GM19467 (cell line): ENCODE measurements around the gene SZT2.

ENCODE experiments used
- ATAC-seq: cut with Tn5 transposase; IDR thresholded peaks from one replicate; pipeline ENCODE4 v1.9.1; 2021; ENCODE audit warnings: mild to moderate bottlenecking, moderate library complexity; ENCODE audit not compliant: unreplicated experiment

Gene SZT2

DNA sequence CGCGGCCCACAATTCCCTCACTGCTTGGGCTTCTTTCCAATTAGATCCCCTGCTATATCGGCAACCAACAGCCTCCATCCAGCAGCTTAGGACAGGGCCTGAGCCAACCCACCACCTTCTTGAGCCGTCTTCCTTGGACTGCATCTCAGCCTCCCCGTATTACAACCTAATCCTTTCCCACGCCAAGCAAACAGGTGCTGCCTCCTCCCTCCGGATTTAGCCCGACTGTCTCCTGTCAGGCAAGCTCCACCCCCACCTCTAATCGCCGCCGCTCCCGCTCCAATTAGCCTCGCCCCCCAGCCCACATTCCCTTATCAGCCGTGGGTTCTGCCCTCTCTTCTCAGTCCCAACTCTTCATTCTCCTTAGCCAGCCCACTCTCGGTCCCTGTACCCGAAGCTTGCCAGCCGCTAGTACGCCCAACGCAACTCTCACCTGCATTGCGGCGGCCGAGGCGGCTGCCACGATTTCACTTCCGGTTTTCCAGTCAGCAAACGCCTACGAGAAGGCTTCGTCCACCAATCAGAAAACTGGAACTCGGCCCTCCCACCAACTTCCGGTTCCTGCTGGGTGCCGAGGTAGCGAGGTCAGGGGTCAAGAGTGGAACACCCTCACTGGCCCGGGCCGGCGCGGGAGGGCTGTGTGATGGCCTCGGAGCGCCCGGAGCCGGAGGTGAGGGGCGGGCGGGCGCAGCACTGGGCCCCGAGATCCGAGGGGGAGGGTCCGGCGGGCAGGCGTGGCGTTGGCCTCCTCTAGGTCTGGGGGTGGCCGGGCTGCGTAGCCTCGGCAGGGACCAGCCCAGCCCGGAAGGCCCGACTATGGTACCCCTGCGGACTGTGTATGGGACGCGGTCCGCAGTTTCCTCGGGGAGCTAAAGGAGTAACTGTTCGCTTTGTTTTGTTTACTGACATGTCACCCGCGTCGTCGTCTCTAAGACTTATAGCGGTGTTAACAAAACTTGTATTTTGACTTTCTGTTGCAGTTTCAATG is at the start of gene SZT2, which contains the start of gene MED8:
Gene SZT2, plus strand, starts transcription at position 574 of the 988 bp plus-strand sequence. Its CDS starts 70 bp downstream, at position 644.
Gene MED8, minus strand, starts transcription at position 475 of the 988 bp plus-strand sequence. Its CDS starts 36 bp downstream, at position 439.
- peak; percentile 76 for ATAC-seq

DNA sequence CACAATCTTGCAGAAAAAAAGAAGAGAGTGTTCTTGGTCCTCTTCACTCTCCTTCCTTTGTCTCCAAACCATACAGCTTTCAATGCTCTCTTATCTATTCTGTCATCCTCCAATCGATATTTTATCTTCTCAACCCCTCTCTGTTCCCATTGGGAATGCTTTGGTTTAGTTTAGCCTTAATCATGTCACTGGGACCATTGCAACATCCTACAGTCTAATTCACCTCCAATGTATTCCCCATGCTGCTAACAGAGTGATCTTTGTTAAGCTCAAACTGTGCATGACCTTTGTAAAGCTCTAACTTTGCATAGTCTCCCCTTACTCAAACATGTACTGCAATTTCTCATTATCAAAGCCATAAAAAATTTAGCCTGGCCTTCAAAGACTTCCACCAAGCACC is 49.1 kb upstream of the SZT2 start:
- no peak for ATAC-seq

DNA sequence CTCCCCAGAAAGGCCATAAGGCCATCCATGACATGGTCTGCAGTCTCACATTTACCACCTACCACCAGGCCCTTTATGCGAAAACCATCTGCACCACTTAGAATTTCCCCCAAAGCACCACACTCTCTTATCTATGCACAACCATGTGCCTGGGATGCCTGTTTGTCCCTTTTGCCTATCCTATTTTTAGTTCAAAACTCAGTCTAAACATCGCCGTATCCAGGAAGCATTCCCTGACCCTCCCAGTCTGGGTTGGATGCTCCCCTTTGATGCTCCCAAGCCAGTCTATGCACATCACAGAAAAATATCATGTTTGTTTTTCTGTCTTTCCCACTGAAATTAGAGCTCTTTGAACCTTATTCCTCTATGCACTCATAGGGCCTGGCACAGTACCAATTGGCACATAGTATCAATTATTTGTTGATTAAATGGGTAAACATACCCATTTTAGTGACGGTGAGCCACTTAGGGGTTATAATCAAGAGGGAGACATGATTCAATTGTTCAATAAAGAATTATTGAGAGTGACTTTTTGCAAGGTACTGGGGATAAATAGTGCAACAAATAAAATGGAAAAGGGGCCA is 45.3 kb upstream of the SZT2 start:
- ATAC-seq: no peak

DNA sequence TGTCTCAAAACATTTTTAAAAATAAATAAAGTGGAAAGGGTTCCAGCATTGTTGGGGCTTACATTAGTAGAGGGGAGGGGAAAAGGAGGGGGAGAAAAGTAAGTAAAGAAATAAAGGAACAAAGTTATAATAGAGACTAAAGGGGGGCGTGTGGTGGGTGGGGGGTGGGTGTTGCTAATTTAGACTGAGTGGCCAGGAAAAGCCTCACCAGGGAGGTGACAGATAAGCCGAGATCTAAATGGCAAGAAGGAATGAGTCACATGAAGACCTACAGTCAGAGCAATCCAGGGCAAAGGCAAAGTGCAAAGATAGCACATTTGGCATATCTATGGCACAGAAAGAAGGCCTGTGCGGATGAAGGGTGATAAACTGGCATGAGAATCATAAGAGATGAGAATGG is 44.6 kb upstream of the SZT2 start:
- ATAC-seq: no peak

DNA sequence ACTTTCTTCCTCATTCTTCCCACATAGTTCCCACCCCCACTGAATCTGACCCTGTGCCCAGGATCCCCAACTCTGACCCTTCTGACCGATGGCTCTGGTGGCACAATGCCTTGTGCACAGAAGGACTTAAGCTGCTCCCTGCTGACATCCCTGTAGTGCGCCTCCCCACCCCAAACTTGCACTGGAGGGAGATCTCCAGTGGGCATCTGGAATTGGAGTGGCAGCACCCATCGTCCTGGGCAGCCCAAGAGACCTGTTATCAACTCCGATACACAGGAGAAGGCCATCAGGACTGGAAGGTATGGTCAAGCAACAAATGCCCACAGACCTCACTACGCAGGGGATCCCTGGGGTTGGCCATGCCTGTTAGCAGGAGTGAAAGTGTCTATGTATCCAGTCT is 43.1 kb upstream of the SZT2 start:
- no peak for ATAC-seq

DNA sequence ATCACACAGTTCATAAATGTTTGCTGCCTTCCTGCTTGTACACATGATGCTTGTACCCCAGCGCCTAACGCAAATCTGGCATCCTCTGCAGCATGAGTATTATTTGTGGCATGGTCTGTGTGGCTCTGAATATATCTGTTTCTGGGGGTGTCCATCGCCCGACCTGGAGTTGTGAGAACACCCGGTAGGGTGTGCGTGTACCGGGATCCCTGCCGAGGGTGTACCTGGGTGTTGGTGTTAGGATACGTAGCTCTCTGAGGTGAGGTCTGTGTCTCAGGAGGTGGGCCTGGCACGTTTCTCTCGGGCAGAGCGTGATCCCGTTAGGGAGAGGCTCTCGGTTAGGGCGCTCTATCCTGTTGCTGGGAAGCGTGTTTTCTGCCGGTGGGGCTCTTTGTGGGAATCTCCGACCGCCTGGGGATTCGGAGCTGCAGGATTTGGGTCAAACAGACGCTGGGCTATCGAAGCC is 41.3 kb upstream of the SZT2 start:
- no peak for ATAC-seq

DNA sequence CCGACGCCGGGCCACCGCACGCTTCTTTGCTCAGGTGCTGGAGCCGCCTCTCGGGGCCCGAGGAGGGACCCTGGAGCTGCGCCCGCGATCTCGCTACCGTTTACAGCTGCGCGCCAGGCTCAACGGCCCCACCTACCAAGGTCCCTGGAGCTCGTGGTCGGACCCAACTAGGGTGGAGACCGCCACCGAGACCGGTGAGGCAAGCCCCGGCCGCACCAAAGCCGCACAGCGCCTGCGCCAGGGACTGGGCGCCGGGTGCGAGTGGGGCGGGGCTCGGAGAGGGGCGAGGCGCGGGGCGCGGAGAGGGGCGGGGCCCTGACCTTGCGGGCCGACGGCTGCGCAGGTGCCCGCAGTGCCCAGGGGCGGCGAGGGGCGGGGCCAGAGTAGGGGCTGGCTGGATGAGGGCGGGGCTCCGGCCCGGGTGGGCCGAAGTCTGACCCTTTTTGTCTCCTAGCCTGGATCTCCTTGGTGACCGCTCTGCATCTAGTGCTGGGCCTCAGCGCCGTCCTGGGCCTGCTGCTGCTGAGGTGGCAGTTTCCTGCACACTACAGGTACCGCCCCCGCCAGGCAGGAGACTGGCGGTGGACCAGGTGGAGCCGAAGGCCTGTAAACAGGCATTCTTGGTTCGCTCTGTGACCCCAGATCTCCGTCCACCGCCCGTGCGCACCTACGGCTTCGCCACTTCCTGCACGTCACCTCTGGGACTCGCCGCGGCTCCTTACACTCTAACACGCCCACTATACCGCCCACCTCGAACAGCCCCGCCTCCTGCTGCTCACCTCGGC is 40.7 kb upstream of the SZT2 start:
- ATAC-seq: no peak

DNA sequence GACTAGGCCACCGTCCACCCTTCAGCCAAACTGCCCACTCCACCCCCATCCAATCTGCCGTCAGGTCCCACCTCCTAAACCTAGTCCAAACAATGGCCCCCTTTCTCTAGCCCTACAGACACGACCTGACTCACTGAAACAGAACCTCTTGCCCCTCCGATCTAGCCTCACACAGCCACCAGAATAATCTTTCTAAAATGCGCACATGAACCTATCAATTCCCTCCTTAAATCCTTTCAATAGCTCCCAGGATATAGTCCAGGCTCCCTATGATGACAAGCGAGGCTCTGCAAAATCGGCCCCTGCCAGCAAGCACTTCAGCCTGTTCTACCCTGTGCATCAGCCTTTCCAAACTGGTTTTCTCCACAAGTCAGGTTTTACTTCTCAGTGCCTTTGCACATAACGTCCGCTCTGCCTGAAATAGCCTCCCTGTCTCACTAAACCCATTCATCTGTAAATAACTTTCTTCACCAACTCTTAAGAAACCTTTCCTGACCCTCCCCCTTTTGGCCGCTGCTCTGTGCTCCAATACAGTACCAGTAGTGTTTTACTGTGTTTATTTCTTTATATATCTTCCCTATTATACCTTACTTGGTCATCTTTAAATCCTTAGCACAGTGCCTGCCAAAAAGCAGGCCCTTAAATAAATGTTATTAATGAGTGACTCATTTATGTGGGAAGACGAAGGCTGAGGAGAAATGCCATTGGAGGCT is 39.9 kb upstream of the SZT2 start:
- ATAC-seq: no peak

DNA sequence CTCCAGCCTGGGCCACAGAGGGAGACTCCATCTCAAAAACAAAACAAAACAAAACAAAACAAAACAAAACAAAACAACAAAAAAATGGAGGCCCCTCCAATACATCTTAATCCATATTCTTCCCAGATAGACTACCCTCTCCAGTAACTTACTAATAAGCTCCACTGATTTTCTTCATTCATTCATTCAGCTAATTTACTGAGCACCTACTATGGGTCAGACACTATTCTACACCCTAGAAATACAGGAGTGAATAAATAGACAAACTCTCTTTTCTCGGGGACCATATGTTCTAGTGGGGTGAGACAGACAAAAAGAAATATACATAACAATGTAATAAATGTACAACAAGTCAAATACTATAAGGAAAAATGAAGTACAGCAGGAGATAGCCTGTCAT is 38.7 kb upstream of the SZT2 start:
- ATAC-seq: no peak

DNA sequence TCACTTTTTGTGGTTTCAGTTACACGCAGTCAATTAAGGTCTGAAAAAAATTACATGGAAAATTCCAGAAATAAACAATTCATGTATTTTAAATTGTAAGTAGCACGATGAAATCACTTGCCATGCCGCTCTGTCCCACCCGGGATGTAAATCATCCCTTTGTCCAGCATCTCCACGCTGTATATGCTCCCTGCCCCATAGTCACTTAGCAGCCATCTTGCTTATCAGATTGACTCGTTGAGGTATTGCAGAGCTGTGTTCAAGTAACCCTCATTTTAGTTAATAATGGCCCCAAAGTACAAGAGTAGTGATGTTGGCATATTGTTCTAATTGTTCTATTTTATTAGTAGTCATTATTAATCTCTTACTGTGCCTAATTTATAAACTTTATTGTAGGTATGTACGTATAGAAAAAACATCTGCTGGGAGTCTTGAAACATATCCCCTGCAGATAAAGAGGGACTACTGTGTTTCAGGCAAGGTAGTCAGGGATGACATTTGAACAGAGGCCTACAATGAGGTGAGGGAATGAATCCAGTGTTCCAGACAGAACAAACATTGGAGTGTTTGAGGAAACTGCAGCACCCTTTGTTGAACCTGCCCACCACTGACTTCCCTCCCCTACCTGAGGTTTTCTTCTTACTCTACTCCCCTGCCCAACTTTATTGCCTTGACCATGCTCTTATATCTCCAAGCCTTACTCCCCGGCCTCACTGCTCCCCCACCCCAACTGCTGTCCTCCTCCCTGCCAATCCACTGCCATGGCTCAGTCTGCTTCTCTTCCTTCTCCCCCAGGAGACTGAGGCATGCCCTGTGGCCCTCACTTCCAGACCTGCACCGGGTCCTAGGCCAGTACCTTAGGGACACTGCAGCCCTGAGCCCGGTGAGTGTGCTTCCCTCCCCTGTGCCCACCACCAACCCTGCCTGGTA is 38.0 kb upstream of the SZT2 start:
- no peak for ATAC-seq

DNA sequence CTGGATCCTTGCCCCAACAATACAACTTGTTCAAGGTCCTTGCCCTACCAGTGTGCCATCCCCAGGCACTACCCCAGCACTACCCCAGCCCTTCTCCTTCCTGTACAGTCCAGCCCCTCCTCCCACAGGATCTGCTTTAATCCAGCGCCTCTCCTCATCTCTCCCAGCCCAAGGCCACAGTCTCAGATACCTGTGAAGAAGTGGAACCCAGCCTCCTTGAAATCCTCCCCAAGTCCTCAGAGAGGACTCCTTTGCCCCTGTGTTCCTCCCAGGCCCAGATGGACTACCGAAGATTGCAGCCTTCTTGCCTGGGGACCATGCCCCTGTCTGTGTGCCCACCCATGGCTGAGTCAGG is 37.4 kb upstream of the SZT2 start:
- ATAC-seq: no peak

DNA sequence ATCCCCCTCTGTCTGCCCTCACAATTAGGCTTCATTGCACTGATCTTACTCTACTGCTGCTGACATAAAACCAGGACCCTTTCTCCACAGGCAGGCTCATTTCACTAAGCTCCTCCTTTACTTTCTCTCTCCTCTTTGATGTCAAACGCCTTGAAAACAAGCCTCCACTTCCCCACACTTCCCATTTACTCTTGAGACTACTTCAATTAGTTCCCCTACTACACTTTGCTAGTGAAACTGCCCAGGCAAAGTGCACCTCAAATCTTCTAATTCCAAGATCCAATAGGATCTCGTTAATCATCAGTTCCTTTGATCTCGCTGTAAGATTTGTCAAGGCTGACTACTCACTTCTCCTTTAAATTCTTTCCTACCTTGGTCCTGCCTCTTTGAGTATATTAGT is 36.8 kb upstream of the SZT2 start:
- ATAC-seq: no peak

DNA sequence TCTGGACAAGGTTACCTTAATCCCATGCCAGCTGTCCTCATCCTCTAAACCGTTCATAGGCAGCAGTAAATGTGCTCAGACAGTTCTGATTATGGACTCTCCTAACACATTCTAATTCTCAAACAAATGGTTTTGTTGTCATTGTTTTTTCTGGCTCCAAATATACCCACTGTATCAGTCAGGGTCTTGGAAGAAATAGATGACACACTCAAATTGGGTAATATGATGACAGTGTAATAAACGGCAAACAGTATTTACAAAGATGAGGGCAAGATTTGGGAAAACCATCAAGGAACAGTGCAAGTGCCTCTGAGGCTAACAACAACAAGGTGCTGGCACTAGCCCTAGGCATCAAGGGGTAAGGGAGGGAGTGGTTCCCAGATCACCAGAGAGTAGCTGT is 35.2 kb upstream of the SZT2 start:
- ATAC-seq: no peak

DNA sequence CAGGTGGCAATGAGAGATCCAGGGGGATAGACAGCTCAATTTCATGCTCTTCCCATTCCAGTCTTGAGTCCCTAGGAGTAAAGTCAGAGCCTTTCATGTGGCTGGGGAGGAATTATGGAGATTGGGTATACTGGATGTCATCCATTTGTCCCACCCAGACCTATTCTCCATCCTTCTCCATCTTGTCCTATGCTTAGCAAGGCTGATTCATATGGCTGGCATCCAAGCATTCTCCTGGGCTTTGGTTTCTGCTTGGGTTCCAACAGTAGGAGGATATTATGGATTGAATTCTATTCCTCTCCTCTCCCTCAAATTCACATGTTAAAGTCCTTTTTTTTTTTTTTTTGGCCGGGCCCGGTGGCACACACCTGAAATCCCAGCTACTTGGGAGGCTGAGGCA is 34.8 kb upstream of the SZT2 start:
- no peak for ATAC-seq

DNA sequence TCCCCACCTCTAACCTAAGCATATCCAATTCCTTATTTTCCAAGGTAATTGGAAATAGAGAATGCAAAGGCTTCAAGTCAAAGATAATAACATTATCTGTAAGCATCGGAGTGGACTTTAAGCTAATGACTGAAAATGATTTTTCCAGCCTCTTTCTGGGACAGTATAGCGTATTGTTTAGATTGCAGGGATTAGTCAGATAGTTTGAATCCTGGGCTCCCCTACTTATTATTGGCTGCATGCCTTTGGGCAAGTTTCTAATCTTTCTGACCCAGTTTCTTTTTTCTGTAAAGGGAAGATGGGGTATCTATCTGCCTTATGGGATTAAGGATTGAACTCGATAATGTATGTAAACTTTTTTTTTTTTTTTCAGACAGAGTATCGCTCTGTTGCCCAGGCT is 32.4 kb upstream of the SZT2 start:
- no peak for ATAC-seq

DNA sequence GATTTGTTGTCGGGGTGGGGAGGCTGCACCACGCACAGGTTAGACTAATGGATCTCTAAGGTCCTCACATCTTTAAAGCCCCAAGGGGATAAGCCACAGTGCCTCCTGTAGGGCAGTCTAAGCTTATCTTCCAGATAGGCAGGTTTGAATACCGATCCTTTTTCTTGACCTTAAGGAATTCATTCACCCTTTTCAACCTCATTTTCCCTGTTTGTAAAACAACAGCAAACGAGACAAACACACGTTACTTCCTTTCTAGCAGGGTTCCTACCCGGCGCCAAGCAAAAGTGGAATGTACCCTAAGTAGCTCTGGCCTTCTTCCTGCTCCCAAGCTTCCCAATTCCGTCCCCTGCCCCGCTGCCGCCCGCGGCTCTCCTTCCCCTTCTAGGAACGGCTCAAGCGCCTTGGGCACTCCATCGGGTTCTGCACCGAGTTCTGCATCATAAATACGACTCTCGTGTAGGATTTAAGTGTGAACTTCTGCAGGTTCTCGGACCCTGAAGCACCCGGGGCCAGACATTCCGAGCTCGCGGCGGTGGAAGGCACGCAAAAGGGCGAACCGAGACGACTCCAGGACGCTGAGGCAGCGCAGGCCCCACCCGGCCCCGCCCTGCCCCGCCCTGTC is 31.5 kb upstream of the SZT2 start:
- ATAC-seq: peak; percentile 8

DNA sequence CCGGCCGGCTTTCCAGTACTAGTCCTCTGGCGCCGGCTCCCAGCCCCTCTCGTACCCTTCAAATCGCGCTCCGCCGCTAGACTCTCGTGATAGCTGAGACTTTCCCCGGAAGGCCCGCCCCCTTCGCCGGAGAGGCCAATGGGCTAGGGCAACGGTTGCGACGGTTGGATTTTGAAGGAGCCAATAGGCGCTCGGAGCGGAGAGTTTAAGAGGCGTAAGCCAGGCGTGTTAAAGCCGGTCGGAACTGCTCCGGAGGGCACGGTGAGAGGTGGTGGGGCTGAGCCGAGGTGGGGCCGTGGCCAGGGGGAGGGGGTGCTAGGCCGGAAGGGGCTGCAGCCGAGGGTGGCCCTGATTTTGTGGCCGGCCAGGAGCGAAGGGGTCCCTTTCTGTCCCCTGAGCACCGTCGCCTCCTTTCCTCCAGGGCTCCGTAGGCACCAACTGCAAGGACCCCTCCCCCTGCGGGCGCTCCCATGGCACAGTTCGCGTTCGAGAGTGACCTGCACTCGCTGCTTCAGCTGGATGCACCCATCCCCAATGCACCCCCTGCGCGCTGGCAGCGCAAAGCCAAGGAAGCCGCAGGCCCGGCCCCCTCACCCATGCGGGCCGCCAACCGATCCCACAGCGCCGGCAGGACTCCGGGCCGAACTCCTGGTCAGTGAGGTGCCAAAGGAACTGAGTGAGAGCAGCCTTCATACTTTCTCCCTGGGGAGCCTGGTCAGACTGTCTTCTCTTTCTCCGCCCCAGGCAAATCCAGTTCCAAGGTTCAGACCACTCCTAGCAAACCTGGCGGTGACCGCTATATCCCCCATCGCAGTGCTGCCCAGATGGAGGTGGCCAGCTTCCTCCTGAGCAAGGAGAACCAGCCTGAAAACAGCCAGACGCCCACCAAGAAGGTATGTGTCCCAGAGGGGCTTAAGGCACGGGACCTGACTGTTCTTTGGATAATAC is 30.7 kb upstream of the SZT2 start, which contains the start of gene CDC20:
Gene CDC20, plus strand, starts transcription at position 236 of the 948 bp plus-strand sequence. Its CDS starts 235 bp downstream, at position 471.
- ATAC-seq: peak; percentile 89

DNA sequence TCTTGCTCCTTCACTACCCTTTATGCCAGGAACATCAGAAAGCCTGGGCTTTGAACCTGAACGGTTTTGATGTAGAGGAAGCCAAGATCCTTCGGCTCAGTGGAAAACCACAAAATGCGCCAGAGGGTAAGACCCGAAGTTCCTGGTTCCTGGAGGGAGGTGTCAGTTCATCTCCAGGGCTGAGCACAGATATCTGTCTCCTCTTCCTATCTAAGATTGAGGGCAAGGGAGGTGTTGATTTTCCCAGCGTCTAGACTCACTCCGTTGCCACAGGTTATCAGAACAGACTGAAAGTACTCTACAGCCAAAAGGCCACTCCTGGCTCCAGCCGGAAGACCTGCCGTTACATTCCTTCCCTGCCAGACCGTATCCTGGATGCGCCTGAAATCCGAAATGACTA is 30.0 kb upstream of the SZT2 start:
- ATAC-seq: no peak
